ENCODE data around the gene CCT6B. TPM values are rescaled to one million over a fixed set of nuclear protein-coding genes. Genes with fewer than 3 reads are reported as not detected.

Gene CCT6B
- total RNA-seq, 2 donors from 2014 or later = 0.67 to 2.3 TPM

DNA sequence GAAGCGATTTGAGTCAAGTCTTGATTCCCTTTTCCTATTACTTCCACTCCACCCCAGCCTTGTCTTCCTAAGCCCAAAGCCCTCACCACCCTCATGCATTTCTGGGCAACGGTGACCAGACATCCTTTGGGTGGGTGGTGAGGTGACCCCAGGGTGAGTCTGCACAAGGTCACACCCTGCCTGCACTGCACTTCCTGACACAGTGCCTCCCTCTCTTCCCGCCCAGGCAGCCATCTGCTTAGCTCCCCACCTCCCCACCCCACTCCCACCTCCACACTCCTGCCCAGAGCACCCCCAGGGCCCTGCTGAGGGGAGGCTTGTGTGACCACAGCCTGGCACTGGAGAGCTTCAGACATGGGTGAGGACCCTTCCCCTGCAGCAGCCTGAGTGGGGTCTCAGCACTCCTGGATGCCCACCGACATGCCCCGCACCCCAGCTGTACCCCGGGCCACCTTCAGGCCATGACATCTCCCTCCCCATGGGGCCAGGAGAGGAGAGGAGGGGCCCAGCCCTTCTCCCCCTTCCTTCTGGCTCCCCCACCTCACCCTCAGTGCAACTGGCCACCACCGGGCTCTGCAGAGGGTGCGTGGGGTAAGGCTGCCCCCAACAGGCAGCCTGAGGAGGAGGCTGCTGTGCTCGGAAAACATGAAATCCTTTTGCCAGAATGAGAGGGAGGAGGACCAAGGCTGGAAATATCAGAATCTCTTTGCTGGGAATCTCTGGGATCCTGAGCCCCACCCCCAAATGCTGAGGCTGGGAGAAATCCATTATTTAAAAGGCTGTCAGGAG, 68.6 kb downstream of the CCT6B start:
- Histone ChIP-seq H3K4me1 (no peaks in the 10 kb centered on the region), H3K9ac (ENCODE audit: low read depth in 2 of 2, low read length in 2 of 2) (no peak overlapping the region), H3K27ac (no peak overlapping the region), H3K27me3 (peaks cover 3% of the 10 kb centered on the region), H3K36me3 (no peaks in the 10 kb centered on the region), H3K9me3 (no peaks in the 10 kb centered on the region), H3K4me3 (no peak overlapping the region)
- intact Hi-C loops (cut with DNase I) = no loop called here
- TF ChIP-seq, protein P1, sequence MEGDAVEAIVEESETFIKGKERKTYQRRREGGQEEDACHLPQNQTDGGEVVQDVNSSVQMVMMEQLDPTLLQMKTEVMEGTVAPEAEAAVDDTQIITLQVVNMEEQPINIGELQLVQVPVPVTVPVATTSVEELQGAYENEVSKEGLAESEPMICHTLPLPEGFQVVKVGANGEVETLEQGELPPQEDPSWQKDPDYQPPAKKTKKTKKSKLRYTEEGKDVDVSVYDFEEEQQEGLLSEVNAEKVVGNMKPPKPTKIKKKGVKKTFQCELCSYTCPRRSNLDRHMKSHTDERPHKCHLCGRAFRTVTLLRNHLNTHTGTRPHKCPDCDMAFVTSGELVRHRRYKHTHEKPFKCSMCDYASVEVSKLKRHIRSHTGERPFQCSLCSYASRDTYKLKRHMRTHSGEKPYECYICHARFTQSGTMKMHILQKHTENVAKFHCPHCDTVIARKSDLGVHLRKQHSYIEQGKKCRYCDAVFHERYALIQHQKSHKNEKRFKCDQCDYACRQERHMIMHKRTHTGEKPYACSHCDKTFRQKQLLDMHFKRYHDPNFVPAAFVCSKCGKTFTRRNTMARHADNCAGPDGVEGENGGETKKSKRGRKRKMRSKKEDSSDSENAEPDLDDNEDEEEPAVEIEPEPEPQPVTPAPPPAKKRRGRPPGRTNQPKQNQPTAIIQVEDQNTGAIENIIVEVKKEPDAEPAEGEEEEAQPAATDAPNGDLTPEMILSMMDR (IDR thresholded peaks at IDR 0.05) = no peak
- DNase-seq = no peak

DNA sequence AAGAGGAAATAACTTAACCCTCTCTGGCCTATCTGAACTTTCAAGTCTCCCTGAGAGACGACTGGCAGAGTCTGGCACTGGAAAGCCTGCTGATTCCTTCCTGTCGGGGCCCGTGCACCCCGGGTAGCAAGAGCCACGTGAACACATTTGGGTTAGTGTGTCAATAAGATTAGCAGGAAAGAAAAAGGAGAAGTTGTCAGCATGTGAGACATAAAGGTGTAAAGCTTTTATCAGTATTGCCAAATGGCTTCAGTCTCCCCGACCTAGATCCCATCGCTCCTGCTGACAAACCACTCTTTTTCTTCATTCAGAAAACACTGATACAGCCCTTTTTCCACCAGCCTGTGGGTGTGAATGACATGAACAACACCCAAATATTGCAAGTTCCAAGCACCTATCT, 74.4 kb downstream of the CCT6B start:
- Histone ChIP-seq H3K4me1 (no peaks in the 10 kb centered on the region), H3K27me3 (no peaks in the 10 kb centered on the region), H3K27ac (no peak overlapping the region), H3K9ac (ENCODE audit: low read depth in 2 of 2, low read length in 2 of 2) (no peak overlapping the region), H3K36me3 (no peaks in the 10 kb centered on the region), H3K9me3 (no peaks in the 10 kb centered on the region), H3K4me3 (no peak overlapping the region)
- intact Hi-C loops (cut with DNase I) = no loop called here
- no peak for DNase-seq
- TF ChIP-seq, protein P1 (IDR thresholded peaks at IDR 0.05) = no peak

- Histone ChIP-seq H3K36me3 (no peaks in the 10 kb centered on the region), H3K9ac (ENCODE audit: low read depth in 2 of 2, low read length in 2 of 2) (no peak overlapping the region), H3K9me3 (no peaks in the 10 kb centered on the region), H3K27ac (no peak overlapping the region), H3K27me3 (no peaks in the 10 kb centered on the region), H3K4me1 (no peaks in the 10 kb centered on the region), H3K4me3 (no peak overlapping the region)
- no peak for DNase-seq
- intact Hi-C loops (cut with DNase I) = no loop called here
- TF ChIP-seq, protein P1 (IDR thresholded peaks at IDR 0.05) = no peak
These were observed 76.2 kb downstream of the CCT6B start for GRCh38 chr17:34885076-34885475.

GRCh38 chr17:34884597-34884996, 76.7 kb downstream of the CCT6B start:
- H3K36me3 ChIP-seq = no peaks in the 10 kb centered on the region
- H3K27me3 ChIP-seq = no peaks in the 10 kb centered on the region
- no peaks in the 10 kb centered on the region for H3K9me3 ChIP-seq
- DNase-seq = no peak
- no peak overlapping the region for H3K4me3 ChIP-seq
- H3K4me1 ChIP-seq = no peaks in the 10 kb centered on the region
- H3K27ac ChIP-seq = no peak overlapping the region
- TF ChIP-seq, protein P1 (IDR thresholded peaks at IDR 0.05) = no peak
- no peak overlapping the region for H3K9ac ChIP-seq (ENCODE audit: low read depth in 2 of 2, low read length in 2 of 2)
- intact Hi-C loops (cut with DNase I) = no loop called here

DNA sequence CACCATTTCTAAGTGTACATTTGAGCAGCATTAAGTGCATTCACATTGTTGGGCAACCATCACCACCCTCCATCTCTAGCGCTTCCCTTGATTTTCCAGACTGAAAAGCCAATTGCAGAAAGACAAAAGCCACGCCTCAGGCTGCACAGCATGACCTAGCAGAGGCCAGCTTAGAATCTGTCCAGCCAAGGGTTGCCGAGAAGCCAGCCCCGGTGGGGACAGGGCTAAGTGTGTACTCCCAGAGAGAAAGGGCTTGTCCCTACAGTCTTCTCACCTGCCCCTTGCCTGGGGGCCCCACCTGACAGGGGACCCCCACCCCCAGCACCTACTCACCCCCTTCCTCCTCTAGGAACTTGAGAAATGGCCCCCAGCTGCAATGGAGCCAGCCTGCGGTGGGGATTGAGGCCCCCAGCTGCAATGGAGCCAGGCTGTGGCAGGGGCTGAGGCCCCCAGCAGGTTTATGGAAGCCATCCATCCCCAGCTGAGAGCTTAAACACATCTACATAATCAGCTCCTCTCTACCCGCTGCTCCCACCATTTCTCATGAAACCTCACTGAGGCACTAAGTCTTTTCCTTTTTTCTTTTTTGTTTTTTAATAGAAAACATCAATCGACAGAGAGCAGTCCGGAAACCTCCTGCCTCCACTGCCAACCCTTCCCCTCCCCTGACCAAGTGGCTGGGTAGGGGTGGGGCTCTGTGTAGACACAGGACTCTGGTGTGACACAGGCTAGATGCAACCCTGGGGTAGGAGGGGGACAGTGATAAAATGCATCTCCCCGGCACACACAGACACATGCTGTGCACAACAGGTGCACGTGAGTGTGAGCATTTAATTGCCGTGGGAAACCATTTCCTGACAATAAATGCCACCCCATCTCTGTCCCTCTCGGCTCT, 77.9 kb downstream of the CCT6B start:
- Histone ChIP-seq H3K4me3 (no peak overlapping the region), H3K27ac (no peak overlapping the region), H3K36me3 (no peaks in the 10 kb centered on the region), H3K4me1 (no peaks in the 10 kb centered on the region), H3K9ac (ENCODE audit: low read depth in 2 of 2, low read length in 2 of 2) (no peak overlapping the region), H3K9me3 (no peaks in the 10 kb centered on the region), H3K27me3 (no peaks in the 10 kb centered on the region)
- TF ChIP-seq, protein P1 (IDR thresholded peaks at IDR 0.05) = no peak
- DNase-seq = no peak
- intact Hi-C loops (cut with DNase I) = no loop called here
